NCI-H526 (cell line): Measurements from ENCODE around the gene H6PD.

Experiments used
- DNase-seq, 2 experiments: peaks; one replicate each; lab custom pipeline; 2025; lab: John Stamatoyannopoulos, UW

The H6PD gene

DNA sequence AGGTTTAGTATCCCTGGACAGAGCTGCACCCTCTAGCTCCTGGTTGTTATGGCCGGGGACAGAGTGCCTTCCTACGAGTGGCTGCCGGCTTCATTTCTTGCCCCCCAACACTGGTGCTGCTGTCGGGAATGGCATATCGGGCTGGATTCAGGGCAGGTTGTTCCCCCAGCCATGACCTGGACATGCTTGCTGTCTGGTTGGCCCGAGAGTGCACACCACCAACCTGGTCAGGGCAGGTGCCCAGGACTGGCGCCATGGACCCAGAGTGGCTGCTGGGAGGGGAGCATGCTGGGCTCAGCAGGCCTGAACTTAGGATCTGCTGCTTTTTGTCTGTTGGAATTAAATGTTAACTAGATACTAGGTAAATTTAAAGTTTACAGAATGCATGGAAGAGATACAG, 21.8 kb downstream of the H6PD start:
- no peak for DNase-seq

- no peak for DNase-seq
These were observed 23.3 kb downstream of the H6PD start for GRCh38 chr1:9257851-9258250.

DNA sequence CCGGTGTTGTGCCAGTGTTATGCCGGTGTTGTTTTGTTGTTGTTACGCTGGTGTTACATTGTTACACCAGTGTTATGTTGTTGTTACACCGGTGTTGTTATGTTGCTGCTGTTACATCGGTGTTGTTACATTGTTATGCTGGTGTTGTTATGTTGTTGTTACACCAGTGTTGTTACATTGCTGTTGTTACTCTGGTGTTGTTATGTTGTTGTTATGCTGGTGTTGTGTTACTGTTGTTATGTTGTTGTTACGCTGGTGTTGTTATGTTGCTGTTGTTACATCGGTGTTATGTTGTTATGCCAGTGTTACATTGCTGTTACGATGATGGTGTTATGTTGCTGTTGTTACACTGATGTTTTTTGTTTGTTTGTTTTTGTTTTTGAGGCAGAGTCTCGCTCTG, 24.1 kb downstream of the H6PD start:
- no peak for DNase-seq

DNA sequence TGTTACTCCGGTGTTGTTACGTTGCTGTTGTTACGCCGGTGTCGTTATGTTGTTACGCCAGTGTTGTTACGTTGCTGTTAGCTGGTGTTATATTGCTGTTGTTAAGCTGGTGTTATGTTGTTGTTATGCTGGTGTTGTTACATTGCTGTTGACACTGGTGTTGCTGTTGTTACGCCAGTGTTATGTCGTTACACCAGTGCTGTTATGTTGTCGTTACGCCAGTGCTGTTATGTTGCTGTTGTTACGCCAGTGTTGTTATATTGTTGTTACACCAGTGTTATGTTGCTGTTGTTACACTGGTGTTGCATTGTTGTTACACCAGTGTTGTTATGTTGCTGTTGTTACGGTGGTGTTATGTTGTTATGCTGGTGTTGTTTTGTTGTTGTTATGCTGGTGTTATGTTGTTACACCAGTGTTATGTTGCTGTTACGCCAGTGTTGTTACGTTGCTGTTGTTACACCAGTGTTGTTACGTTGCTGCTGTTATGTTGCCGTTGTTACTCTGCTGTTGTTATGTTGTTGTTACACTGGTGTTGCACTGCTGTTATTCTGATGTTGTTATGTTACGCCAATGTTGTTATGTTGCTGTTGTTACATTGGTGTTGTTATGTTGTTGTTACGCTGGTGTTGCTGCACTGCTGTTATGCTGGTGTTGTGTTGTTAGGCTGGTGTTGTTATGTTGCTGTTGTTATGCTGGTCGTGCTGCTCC, 25.6 kb downstream of the H6PD start:
- no peak for DNase-seq

DNA sequence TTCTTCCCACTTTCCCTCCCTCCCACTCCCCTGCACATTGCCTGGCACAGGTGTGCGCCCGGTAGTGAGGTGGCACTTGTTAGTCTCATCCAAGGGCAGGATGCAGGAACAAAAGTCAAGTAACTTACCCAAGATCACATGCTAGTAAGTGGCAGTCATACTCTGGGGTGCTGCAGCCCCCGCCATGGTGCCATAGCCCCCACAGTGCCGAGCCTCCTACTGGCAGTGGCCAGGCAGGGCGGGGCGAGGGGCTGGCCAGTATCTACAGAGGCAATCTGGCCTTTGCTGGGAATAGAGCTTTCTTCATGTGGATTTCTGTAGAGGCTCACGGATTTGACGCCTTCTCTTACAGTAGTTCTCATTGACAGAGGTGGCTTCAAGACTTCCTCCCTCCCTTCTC, 26.9 kb downstream of the H6PD start:
- DNase-seq = no peak

GRCh38 chr1:9262096-9262986, 27.8 kb downstream of the H6PD start:
- no peak for DNase-seq

GRCh38 chr1:9263276-9263855, 28.8 kb downstream of the H6PD start:
- no peak for DNase-seq

DNA sequence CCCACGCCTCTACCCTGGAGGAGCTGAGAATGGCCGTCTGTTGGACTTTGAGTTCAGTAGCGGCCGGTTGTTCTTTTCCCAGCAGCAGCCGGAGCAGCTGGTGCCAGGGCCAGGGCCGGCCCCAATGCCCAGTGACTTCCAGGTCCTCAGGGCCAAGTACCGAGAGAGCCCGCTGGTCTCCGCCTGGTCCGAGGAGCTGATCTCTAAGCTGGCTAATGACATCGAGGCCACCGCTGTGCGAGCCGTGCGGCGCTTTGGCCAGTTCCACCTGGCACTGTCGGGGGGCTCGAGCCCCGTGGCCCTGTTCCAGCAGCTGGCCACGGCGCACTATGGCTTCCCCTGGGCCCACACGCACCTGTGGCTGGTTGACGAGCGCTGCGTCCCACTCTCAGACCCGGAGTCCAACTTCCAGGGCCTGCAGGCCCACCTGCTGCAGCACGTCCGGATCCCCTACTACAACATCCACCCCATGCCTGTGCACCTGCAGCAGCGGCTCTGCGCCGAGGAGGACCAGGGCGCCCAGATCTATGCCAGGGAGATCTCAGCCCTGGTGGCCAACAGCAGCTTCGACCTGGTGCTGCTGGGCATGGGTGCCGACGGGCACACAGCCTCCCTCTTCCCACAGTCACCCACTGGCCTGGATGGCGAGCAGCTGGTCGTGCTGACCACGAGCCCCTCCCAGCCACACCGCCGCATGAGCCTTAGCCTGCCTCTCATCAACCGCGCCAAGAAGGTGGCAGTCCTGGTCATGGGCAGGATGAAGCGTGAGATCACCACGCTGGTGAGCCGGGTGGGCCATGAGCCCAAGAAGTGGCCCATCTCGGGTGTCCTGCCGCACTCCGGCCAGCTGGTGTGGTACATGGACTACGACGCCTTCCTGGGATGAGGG, 29.7 kb downstream of the H6PD start:
- DNase-seq = no peak

GRCh38 chr1:9265037-9265436, 30.5 kb downstream of the H6PD start:
- no peak for DNase-seq

GRCh38 chr1:9265968-9266367, 31.4 kb downstream of the H6PD start:
- DNase-seq = no peak

GRCh38 chr1:9267352-9267686, 32.7 kb downstream of the H6PD start:
- DNase-seq = no peak

DNA sequence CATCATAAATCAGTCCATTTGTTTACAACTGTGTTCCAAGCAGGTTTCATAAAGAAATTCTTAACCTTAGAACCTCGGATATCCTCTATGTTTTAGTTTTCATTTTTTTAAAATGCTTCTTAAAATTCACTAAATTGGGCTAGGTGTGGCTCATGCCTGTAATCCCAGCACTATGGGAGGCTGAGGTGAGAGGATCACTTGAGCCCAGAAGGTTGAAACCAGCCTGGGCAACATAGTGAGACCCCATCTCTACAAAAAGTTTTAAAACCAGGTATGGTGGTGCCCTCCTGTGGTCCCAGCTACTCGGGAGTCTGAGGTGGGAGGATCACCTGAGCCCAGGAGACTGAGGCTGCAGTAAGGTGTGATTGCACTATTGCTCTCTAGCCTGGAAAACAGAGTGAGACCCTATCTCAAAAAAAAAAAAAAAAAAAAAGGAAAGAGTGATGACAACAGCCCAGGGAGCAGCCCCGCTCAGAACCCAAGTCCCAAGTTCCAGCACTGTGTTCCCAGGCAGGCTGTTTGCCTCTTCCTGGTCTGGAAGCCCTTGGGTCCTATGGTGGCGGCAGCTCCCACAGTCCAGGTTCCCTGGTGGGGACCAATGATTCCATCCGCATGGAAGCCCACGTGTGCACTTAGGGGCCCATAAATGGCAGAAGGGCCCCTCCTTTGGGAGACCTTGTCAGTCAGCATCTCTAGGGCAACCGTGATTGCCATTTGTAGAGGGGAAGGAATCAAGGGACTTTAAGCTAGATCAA, 33.4 kb downstream of the H6PD start:
- DNase-seq = no peak

DNA sequence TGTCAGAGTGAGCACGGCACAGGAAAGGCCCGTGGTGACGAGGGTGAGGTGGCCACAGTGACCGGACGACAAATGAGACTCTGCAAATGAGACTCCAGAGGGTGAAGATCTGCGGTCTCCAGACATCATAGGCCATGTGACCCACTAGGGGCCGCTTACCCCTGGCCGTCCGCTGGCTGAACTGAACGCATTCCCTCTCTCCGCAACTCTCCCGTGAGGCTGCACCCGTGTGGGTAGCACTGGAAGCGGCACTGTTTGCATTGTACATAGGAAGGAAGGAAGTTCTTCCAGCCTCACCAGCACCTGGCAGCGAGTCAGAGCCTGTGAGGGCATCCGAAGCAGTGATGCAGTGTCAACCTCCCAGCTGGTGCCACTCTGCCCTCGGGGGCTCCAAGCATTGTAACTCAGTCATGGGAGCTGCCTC, 34.5 kb downstream of the H6PD start:
- DNase-seq = no peak

DNA sequence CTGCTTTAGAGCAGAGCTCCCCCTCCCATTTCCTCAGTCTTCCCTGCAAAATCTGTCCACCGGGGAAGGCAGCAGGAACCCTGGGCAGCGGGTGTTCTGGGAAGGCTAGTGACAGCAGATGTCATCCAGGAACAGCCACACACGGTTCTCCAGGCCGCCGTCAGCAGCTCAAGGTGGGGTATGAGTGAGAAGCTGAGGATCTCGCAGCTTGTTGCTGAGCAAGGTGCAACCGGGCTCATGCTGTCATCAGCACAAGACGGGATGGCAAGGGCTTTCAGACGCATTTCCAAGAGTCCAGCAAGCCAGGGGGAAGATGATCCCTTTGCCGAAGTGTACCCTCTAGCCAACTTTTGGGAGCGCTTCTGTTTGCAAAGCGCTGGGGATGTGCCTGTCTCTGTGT, 35.1 kb downstream of the H6PD start:
- no peak for DNase-seq

GRCh38 chr1:9270290-9270883, 35.8 kb downstream of the H6PD start:
- DNase-seq = peak; percentile 45 to 74

- no peak for DNase-seq
These were observed 36.7 kb downstream of the H6PD start for GRCh38 chr1:9271283-9271682.

GRCh38 chr1:9271861-9272595, 37.5 kb downstream of the H6PD start:
- DNase-seq = no peak

- DNase-seq = no peak
These were observed 38.6 kb downstream of the H6PD start for GRCh38 chr1:9273177-9273576.

GRCh38 chr1:9275161-9275560, 40.6 kb downstream of the H6PD start:
- no peak for DNase-seq

GRCh38 chr1:9275567-9276034, 41.0 kb downstream of the H6PD start:
- no peak for DNase-seq
